Activated effector memory CD4-positive, alpha-beta T cell treated with anti-CD3 and anti-CD28 coated beads, Interleukin-2, amount 50 U/mL, for 16 hours (primary cell): ENCODE data around the gene FER.
"Not testable (repeated sequence)": the region's sequence is repeated elsewhere in the genome, so short reads cannot be mapped to it uniquely, and the experiment has no call there.

ENCODE experiments used
- DNase-seq: peaks from one replicate; pipeline ENCODE4 v3.0.0-alpha.2; 2020

Gene FER

DNA sequence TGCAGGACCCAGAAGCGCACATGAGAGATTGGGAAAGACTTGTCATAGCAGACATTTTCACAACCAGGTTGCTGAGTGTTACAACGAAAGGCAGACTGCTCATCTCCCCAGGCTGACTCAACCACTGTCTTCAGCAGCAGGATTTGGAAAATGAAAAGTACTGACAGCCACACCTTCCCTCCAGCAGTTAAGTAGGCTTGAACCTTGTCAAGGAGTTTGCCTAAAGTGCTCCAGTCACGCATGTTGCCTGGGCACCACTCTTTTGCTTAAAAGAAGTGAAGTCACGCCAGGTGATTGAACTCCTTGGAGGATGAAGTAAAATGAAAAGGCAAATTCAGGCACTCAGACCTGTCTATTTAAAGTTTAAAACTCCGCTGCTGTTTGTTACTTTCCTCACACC lies 304.5 kb downstream of the FER start:
- DNase-seq: not testable (repeated sequence)

DNA sequence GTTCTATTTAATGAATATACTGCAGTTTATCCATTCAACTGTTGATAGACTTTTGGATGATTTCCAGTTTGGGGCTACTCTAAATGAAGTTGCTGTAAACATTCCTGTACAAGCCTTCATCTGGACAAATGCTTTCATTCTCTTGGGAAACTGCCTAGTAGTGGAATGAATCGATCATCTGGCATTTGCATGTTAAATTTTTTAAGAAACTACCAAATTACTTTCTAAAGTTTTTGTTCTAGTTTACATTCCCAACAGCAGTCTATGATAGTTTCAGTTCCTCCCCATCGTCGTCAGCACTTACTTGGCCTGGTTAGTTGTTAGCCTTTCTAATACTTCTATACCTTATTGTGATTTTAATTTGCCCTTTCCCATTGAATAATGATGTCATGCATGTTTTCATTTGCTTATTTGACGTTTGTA lies 306.3 kb downstream of the FER start:
- no peak for DNase-seq

DNA sequence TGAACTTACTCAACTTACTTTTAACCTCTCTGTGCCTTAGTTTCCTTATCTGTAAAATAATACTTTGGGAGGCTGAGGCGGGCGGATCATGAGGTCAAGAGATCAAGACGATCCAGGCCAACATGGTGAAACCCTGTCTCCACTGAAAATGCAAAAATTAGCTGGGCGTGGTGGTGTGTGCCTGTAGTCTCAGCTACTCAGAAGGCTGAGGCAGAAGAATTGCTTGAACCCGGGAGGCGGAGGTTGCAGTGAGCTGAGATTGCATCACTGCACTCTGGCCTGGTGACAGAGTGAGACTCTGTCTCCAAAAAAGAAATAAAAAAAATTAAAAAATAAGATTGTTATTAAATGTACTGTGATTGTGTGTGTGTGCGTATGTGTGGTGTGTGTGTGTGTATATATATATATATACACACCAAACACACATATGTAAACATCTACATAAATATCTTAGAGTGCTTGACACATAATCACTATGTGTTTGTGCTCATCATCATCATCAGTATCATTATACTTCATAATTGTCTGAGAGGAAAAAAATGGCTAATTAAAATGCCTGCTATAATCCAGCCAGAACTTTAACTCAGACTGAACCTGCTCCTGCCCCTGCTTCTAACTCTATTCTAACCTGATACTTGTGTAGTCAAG lies 312.8 kb downstream of the FER start:
- no peak for DNase-seq

DNA sequence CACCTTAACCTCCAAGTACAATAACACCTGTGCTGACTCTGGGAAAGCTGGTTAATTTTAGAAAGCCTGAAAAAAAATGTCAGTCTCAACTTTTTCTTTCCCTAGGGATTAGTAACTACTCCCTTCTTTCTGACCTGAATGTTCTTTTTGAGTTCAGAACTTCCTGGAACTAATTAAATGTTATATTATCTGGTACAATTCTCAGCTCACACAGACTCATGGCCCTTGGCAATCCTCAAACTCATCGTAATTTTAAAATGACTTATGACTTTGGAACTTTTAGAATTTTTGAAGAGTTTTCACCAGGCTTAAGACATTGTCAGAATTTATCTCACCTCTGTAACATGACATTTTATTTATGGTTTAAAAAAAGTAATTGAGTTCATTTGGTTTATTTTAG lies 315.0 kb downstream of the FER start:
- DNase-seq: no peak

DNA sequence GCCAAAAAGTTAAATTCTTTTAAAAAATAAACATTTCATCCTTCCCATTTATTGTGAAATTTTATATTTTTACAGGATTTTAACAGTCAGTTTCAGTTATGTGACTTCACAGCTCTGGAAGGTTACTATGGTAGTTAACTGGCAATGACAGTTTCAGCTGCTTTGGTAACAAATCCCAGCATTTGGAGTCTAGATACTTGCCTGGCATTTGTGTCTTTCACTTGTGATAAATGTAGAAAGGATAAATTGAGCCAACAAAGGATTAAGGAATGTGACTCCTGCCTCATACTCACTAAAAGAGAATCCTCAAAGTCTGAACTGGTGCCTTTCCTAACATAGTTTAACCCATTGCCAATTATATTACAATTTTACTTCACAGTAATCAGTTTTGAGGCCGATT lies 315.5 kb downstream of the FER start:
- no peak for DNase-seq

DNA sequence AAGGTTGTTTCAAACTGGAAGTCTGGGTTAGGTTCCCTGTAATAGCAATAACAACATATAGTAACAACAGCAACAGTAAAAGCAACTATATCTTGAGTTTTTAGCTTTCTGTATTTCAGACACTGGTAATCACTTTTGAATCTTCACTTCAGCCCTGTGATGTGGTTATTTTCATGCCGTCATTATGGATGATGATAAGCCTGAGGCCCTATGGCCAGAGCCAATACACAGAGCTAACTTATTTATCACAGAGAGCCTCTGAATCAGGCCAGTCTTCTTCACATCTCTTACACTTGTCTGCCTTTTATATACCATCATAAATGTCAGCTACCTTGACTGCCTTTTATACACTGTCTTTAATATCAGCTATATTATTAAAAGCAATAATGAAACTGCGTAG lies 329.0 kb downstream of the FER start:
- no peak for DNase-seq

DNA sequence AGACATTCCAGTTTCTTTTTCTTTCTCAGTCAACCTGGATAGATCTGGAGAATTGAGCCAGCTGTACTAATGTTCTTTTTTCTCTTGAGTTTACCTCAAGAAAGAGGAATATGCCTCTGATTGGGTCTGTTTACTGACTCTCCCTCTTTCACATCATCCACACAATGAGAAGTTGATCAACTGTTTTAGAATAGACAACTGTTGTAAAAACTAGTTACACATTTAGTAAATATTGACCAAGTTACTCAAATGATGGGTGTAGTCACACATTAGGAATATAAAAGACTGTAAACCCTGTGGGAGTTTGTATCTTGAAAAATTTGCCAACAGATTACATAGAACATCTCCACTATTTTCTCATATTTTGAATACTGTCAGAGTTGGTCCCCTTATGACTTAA lies 330.8 kb downstream of the FER start:
- no peak for DNase-seq

DNA sequence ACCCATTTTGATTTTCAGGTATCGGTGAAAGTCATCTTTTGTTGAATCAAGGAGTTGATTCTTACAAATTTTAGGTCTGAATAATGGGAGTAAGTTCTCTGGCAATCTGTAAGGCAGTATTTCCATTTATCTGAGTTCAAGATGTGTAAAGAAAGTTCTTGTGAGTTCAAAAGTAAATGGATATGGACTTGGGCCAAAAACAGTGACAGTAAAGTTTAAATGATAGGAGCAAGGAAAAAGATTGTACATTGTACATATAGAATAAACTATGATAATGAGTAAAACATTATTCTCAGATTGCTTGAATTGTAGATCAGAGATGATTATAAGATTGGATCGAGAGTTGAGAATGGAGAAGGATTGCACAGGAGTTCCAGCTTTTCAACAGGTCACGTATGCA lies 332.8 kb downstream of the FER start:
- no peak for DNase-seq

DNA sequence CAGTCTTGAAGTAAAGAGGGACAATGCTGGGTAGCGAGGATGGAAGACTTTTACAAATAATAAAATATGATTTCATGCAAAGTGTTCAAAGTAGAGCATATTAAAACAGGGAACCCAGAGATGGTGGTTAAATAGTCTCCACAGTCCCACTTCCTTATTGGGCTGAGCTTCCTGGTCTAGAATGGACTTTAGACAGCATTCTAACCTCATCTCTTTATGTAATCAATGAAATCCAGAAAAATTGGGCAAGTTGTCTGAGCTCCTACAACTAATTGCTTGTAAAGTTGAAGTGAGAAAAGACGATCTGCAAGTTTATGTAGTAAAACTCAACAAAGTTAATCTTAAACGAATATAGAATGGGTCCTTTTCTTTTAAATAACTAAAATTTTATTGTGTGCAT lies 333.2 kb downstream of the FER start:
- no peak for DNase-seq

DNA sequence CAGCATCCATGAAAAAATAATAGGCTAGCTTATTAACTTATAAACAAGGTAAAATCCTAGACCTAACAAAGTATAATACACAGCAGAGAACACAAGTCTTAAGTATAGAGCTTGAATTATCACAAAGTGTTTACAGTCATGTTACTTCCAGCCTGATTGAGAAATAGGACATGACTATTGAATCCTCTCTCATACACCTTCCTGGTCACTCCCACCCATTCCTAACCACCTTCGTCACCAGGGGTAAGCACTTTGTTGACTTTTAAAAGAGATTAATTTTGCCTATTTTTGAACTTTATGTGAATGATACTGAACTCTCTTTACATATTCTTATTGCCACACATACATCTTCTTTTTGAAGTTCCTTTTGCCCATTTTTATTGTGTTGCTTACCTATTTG lies 336.2 kb downstream of the FER start:
- DNase-seq: no peak

DNA sequence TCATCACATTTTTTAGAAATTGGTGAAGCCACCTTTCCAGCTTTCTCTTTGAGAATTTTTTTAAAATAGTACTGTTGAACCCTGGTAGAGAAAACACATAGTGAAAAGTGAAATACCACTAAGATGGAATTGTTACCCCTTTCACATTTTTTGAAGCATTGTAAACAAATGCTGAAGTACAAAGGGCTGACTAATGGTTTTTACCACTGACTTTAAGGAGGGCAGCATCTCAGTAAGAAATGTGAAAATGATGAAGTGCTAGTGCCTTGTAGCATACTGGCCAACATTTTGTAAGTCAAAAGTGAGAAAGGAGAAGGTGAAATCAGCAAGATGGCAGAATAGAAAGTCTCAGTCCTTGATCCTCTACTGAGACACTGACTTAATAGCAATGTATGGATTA lies 341.5 kb downstream of the FER start:
- no peak for DNase-seq

DNA sequence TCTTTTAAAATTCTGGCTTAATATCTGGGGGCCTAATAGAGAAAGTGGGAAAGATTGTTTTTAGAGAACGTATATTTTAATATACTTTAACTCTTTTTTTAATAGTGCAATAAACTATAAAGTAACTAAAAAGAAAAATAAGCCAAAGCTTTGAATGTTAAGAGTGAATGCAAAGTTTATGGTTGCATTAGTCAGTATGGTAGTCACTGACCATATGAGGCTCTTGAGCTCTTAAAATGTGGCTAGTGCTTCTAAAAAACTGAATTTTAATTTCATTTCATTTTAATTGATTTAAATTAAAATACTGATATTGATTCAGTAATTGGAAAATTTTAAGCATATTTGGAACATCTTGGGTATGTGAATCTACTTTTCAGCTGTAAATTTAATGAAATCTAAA lies 351.4 kb downstream of the FER start:
- DNase-seq: no peak

DNA sequence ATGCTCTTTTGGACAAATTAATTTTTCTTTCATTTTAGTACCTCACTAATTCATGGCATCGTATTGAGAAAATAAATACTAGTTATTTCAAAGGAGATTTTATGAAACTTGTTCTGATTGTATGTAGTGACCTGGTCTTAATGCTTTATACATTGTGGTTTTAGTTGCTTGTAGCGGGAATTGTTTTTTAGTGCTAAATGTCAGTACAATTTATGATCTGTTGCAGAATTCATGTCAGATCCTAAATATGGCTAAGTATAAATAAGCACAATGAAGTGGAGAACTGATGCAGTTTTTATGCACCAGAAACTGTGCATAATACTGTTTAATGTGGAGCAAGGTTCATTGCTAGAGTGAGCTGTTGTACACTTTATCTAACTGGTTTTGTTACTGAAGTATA lies 353.3 kb downstream of the FER start:
- DNase-seq: no peak

DNA sequence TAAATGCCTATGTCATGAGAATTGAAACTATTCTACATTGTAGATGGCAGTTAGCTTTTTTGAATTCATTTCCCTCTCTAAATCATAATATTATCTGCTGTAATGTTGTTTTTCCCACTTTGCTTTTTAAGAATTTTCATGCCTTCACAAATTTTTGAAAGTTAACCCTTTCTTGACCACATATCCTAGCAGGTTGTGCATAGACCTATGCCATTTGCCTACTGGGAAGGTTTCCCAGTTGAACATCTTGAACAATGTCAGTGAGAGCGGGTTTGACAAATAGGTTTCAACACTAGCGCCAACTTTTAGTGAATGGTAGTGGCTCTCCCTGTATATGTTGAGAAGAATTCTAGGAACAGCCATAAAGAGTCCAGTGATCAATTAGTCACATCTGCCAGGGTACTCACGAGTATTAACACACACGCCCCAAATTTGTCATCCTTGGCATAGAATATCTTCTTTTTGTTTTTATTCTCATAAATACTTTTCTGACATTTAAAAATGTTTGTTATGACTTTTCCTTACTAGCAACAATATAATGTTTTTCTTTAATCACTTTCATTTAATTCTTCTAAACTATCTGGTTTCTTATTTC lies 354.5 kb downstream of the FER start:
- DNase-seq: no peak

DNA sequence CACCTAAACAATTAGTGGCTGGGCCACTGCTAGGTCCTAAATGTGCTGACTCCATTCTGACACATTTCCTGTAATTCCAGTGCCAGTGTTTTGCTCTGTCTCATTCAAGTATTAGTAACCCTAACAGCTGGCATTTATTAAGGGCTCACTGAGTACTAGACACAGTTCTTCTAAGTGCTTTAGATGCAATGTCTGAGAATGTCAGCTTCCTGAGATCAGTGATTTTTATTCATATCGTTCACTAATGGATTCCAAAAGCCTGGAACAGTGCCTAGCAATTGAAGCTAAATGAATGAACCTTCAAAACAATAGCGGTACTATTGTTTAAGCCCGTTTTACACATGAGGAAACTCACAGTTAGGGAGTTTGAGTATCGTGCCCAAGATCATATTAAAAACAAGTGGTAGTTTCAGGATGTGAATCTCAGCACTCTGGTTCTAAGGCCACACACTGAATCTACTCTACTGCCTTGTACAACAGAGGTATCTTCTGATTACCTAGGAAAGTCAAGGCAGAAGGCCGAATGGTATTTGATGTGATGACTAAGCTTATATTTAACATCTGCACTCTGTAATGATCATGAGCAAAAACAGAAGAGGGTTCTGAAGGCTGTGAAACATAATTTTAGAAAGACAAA lies 358.1 kb downstream of the FER start:
- no peak for DNase-seq

DNA sequence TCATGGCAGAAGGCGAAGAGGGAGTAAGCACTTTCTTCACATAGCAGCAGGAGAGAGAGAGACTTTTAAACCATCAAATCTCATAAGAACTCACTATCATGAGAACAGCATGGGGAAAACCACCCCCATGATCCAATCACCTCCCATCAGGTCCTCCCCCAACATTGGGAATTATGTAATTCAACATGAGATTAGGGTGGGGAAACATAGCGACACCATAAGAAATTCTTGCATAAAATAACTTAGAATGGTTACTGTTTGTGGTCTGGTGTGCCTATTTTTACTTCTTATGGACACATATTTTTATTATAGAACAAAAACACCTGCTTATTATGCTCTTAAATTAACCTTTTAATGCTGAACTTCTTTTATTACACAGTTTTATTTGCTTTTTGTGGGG lies 364.0 kb downstream of the FER start:
- no peak for DNase-seq

DNA sequence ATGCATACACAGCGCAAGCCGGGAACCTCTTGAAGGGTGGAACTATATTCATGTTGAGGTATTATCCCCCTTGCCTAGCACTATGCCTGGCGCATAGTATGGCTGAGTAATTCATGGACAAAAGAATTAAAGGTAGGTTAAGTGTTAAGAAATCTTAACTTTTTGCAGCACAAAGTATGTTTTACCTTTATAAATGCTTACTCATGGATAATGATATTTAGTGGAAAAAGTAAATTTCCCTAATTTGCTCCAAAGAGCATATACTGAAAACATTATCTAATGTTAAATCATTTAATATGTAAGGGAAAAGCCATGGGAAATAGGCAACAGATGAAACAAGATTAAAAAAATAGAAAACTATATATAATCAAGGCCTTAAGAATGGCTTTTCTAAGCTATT lies 365.9 kb downstream of the FER start:
- no peak for DNase-seq

DNA sequence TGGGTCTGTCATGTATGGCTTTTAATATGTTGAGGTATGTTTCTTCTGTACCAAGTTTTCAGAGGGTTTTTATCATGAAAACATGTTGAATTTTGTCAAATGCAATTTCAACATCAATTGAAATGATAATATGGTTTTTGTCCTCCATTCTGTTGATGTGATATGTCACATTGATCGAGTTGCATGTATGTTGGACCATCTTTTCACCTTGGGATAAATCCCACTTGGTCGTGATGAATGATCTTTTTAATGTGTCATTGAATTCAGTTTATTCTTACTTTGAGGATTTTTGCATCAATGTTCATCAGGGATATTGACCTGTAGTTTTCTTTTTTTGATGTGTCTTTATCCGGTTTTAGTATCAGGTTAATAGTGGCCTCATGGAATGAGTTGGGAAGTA lies 373.5 kb downstream of the FER start:
- DNase-seq: no peak

DNA sequence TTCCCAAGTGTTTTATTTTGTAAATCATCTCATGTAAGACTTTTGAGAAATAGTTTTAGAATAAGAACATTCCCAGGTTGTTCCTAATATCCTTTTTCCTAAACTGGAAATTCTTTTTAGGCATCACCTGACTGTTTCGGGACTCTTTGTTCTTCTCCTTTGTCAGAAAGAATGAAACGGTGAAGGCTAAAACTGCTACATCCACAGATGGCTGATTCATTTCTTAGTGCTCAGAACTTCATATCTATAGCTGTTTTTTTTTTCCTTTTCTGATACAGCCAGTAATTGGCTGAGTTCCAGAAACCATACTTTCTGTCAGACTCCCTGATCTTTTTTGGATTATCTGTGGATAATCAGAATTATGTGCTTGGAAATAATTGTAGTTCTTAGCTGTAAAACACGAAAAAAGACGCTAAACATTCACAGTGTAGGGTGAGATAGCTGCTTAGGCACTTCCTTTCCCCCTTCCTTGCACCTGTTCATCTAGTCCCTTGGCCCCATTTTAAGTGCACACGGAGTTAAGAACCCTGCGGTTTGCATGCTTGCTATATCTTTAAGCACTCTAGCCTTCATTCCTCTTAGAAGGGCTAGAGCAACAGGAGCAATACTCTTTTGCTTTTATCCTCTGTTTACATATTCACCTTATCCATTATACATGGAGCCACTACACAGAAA lies 378.2 kb downstream of the FER start:
- no peak for DNase-seq

DNA sequence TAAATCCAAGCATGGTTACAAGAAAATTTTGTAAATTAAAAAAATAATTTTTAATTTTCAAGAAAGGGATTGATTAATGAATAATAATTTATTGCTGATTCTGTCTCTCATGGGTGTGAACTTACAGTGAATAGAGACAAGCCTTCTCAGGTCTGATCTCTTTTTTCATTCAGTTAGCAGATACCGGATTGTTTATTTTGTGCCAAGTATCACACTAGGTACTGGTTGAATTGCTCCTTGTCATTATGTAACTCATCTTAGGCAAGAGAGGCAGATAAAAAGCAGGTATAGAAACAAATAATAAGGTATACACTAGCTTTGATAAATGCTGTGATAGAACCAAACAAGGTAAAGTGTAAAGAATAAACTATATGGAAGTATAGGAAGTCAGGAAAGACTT lies 378.8 kb downstream of the FER start:
- DNase-seq: no peak

DNA sequence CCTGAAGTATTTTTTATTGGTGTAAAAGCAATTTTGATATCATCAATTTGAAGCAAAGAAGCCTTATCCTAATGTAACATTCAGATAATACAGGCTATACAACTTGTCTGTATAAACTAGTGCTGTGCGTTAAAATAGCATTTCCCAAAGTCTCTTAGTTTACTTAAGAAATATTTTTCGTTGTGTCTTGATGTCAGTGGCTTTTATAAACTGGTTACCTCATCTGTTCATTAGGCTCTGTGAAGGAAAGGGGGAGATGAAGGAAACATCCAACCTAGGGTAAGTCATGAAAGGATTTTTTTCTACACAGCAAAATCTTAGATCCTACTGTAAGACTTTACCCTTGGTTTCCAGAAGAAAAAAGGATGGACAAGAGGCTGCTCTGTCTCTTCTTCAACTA lies 389.2 kb downstream of the FER start:
- DNase-seq: no peak

DNA sequence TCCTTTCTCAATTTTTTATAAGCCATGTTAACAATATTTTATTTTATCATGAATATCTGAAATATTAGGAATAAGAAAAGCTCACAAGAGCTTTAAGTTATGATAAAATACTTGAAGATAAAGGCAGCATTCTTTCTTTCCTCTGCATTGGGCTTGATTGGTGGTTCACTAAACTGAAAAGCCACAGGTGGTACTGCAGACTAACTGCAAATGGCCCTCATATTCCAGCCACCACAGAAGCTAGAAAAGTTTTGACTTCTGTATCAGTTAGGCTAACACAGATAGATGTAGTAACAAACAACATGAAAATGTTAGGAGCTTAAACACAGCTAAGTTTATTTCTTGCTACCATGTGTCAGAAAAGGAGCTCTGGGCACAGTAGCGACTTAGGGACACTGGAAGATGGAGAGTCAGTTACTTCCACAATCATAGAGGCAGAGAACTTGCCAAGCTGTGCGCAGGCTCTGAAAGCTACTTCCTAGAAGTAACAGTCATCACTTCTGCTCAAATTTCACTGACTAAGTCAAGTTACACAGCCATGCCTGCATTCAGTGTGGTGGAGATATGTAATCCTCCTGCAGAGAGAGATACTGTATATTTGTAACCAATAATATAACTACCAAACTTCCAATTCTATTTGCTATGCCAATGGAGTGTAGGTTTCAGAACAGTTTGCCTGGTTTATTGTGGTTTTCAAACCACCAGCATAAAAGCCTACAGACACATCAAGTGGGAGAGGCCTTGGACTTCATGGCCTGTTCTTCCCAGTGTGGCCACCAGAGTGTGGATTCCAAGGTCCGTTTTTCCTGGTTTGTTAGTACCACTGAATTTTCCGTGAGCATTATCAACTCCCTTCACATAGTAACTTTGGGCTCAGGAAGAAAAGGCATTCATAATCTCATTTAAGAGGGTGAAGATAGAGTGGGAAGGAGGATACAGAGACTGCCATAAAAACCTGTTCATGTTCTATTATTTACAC lies 393.8 kb downstream of the FER start:
- no peak for DNase-seq

DNA sequence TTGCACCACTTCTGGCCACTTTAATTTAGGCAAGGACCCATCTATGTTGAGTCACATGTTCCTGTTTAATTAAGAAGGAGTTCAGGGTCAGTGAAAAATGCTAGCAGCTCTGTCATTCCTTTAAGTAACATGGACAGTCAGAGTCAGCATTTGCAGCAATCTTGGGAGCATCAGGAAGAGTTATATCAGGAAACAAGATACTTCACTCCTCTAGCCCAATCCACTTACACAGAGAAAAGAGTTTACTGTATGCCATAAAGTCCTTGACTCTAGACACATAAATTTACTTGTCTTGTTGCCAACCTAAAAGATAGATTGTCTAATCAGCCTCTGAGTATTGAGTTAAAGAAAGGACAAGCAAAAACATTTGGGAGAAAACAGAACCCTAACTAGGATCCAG lies 395.3 kb downstream of the FER start:
- no peak for DNase-seq
